GM19328 (cell line): ENCODE data around the gene TOM1L1.

Experiments
- ATAC-seq: cut with Tn5 transposase; IDR thresholded peaks from one replicate; pipeline ENCODE4 v1.9.1; 2021; ENCODE audit warnings: mild to moderate bottlenecking, moderate library complexity; ENCODE audit not compliant: unreplicated experiment

Gene TOM1L1

GRCh38 chr17:54985476-54985875, 84.8 kb downstream of the TOM1L1 start:
- no peak for ATAC-seq

- ATAC-seq, result no peak
Observed at GRCh38 chr17:54990118-54990517, 89.5 kb downstream of the TOM1L1 start.

GRCh38 chr17:54991567-54991966, 90.9 kb downstream of the TOM1L1 start:
- ATAC-seq, result no peak

GRCh38 chr17:54992797-54993639, 92.4 kb downstream of the TOM1L1 start:
- no peak for ATAC-seq

- ATAC-seq, result no peak
Observed at GRCh38 chr17:54996441-54996840, 95.8 kb downstream of the TOM1L1 start.

GRCh38 chr17:55002458-55002857, 101.8 kb downstream of the TOM1L1 start:
- ATAC-seq, result no peak

- no peak for ATAC-seq
Observed at GRCh38 chr17:55004484-55004883, 103.8 kb downstream of the TOM1L1 start.

GRCh38 chr17:55005520-55005919, 104.9 kb downstream of the TOM1L1 start:
- no peak for ATAC-seq
